B cell (primary cell): ENCODE results near the gene DNAJC8. TPM values are rescaled to one million over a fixed set of nuclear protein-coding genes. Genes with fewer than 3 reads are reported as not detected.

Experiments
- ATAC-seq: fragments of 200-7000 bp; cut with Tn5 transposase; one replicate; pipeline ENCODE4 v1.10.0; 2021; ENCODE audit warnings: low read depth, mild to moderate bottlenecking, moderate number of reproducible peaks, moderate library complexity
- CTCF ChIA-PET: fragments of 350-600 bp; sonication (Branson Sonifier 250); formaldehyde crosslinking; loops from one replicate; lab custom pipeline; 2021; ENCODE audit warnings: antibody characterized with exemption, inconsistent platforms; lab: Charles Lee
- POLR2A ChIA-PET: fragments of 350-600 bp; sonication (Branson Sonifier 250); formaldehyde crosslinking; loops from one replicate; lab custom pipeline; 2021; ENCODE audit warnings: antibody characterized with exemption; lab: Charles Lee
- DNase-seq: peaks from one replicate; pipeline ENCODE4 v3.0.0; 2013
- H2AFZ ChIP-seq: 2 replicates; pipeline ENCODE4 v1.6.1; 2012; ENCODE audit warnings: mild to moderate bottlenecking, low read depth, low read length; ENCODE audit not compliant: insufficient read depth, poor library complexity, severe bottlenecking
- H3K27ac ChIP-seq, 2 donors: 1 replicate in 1 of 2; 2 replicates in 1 of 2; pipeline ENCODE4 v1.5.1; 2012 to 2013; ENCODE audit warnings: low read length in 2 of 2, mild to moderate bottlenecking in 2 of 2, moderate library complexity in 1 of 2
- H3K27me3 ChIP-seq, 4 experiments: fragments of 200-600 bp in 1 of 4; sonication (generic) in 1 of 4; replicated peaks in 1 of 4; 1 replicate in 2 of 4; 2 replicates in 2 of 4; pipeline versions ENCODE4 v1.6.1 to v1.7.0; 2013 to 2016; ENCODE audit warnings: low read length in 3 of 4, mild to moderate bottlenecking in 2 of 4, mixed read lengths in 1 of 4, moderate library complexity in 1 of 4; ENCODE audit not compliant: insufficient read depth in 4 of 4, control insufficient read depth in 3 of 4; ENCODE audit errors: control extremely low read depth in 1 of 4
- H3K36me3 ChIP-seq, 2 experiments: replicated peaks in 1 of 2; 1 replicate in 1 of 2; 2 replicates in 1 of 2; pipeline versions ENCODE4 v1.6.1 to v1.7.1; 2013; ENCODE audit warnings: low read length in 1 of 2; ENCODE audit not compliant: insufficient read depth in 2 of 2, control insufficient read depth in 1 of 2; ENCODE audit errors: control extremely low read depth in 1 of 2, extremely low read depth in 1 of 2
- H3K4me1 ChIP-seq, 2 donors: fragments of 200-600 bp in 1 of 2; sonication (generic) in 1 of 2; 1 replicate in 1 of 2; 2 replicates in 1 of 2; pipeline versions ENCODE4 v1.5.1 to v1.6.1; 2013 to 2017; ENCODE audit warnings: low read length in 2 of 2; ENCODE audit not compliant: control insufficient read depth in 2 of 2, insufficient read depth in 2 of 2
- H3K4me2 ChIP-seq: replicated peaks from 2 replicates; pipeline ENCODE3; 2012; ENCODE audit warnings: mild to moderate bottlenecking, low read depth, low read length; ENCODE audit not compliant: poor library complexity, severe bottlenecking
- H3K4me3 ChIP-seq, 5 experiments: fragments of 200-600 bp in 1 of 5; sonication (generic) in 1 of 5; 1 replicate in 3 of 5; 2 replicates in 2 of 5; pipeline versions ENCODE4 v1.5.1 to v1.7.0; 2011 to 2016; ENCODE audit warnings: low read length in 4 of 5, mild to moderate bottlenecking in 4 of 5, low read depth in 2 of 5, control low read depth in 1 of 5, moderate library complexity in 1 of 5; ENCODE audit not compliant: insufficient read depth in 1 of 5; ENCODE audit errors: control extremely low read depth in 1 of 5, extremely low read depth in 1 of 5
- H3K79me2 ChIP-seq: fragments of 200-600 bp; sonication (generic); one replicate; pipeline ENCODE4 v1.6.0; 2016; ENCODE audit warnings: low read length; ENCODE audit not compliant: control insufficient read depth, insufficient read depth
- H3K9ac ChIP-seq: fragments of 200-600 bp; sonication (generic); 2 replicates; pipeline ENCODE4 v1.6.1; 2017; ENCODE audit warnings: mild to moderate bottlenecking, low read length, moderate library complexity
- H3K9me3 ChIP-seq, 3 donors: one replicate each; pipeline versions ENCODE4 v1.6.1 to v1.7.1; 2013; ENCODE audit warnings: low read length in 2 of 3; ENCODE audit not compliant: control insufficient read depth in 2 of 3, insufficient read depth in 1 of 3; ENCODE audit errors: control extremely low read depth in 1 of 3
- H4K20me1 ChIP-seq: 2 replicates; pipeline ENCODE4 v1.6.0; 2012; ENCODE audit warnings: mild to moderate bottlenecking, low read length; ENCODE audit not compliant: insufficient read depth, control insufficient read depth, poor library complexity, severe bottlenecking
- H3K27ac Mint-ChIP-seq: one replicate; pipeline ENCODE4 v1.8.0; 2021; ENCODE audit warnings: mixed read lengths
- H3K27me3 Mint-ChIP-seq: one replicate; pipeline ENCODE4 v1.8.0; 2021; ENCODE audit warnings: mixed read lengths
- H3K4me1 Mint-ChIP-seq: one replicate; pipeline ENCODE4 v1.8.0; 2021; ENCODE audit warnings: mixed read lengths
- H3K4me3 Mint-ChIP-seq: one replicate; pipeline ENCODE4 v1.8.0; 2021; ENCODE audit warnings: mixed read lengths
- H3K9me3 Mint-ChIP-seq: one replicate; pipeline ENCODE4 v1.8.0; 2022; ENCODE audit warnings: mixed read lengths; ENCODE audit not compliant: insufficient read depth
- EZH2 ChIP-seq: IDR thresholded peaks from 2 replicates; pipeline ENCODE4 v1.6.1; 2012; ENCODE audit warnings: borderline replicate concordance, low read depth, mild to moderate bottlenecking, moderate library complexity, low read length; ENCODE audit not compliant: insufficient read depth, poor library complexity, severe bottlenecking
- WGBS: methylation state at CpG from one replicate; pipeline ENCODE4 v1.1.5; 2013; ENCODE audit warnings: missing lambda C conversion rate; ENCODE audit not compliant: insufficient coverage; 5-methylcytosine and 5-hydroxymethylcytosine counted together
- intact Hi-C: fragments of 100-400 bp; cut with micrococcal nuclease; formaldehyde crosslinking; loops from one replicate; pipeline ENCODE4 v1.10.0; 2022
- polyA plus RNA-seq: library from polyadenylated mRNA; depleted of rRNA; stranded (reverse); fragments of >200 nt; gene quantifications from 2 replicates; pipeline ENCODE4 v1.2.3, GENCODE V29; 2012
- total RNA-seq, 2 donors: library from RNA; stranded (reverse); fragments of 120-200 nt in 1 of 2; gene quantifications; 1 replicate in 1 of 2; 2 replicates in 1 of 2; pipeline versions ENCODE4 v1.2.3 to v1.2.4, GENCODE V29; 2013 to 2022
- TF ChIP-seq, protein P1 (sequence below): fragments of 200-600 bp; IDR thresholded peaks from one replicate; pipeline ENCODE4 v1.8.0; 2022; ENCODE audit warnings: antibody characterized with exemption, mild to moderate bottlenecking

The DNAJC8 gene
- total and polyA plus RNA-seq, 2 donors (not counting 1 experiment from before 2014, with no cell fraction given): 26.3 to 74.6 TPM

DNA sequence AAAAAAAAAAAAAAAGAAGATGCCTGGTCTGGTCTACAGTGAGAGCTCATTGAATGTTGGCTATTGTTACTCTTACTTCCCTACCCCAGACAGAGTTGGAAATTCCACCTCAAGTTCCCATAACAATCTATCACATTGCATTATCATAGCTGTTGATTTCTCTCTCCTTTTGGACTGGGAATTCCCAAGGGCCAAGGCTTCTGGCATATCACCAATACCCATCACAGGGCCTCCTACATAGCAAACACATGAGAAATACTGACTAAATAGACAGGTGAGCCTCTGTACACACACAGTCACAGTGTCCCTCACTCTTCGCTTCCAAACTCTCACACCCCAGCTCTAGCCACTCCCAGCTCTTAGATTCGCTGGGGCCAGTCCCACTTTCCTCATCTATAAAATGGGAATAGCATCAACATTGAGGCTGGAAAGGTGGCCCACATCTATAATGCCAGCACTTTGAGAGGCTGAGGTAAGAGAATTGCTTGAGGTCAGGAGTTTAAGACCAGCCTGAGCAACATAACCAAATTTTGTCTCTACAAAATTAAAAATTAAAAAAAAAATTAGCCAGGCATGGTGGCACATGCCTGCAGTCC is 62.7 kb downstream of the DNAJC8 start:
- H3K79me2 ChIP-seq: peaks cover 27% of the 10 kb centered on the region
- peaks cover 59 to 68% of the 10 kb centered on the region in 2 donors for H3K4me1 ChIP-seq
- H3K36me3 ChIP-seq: no peaks in the 10 kb centered on the region
- no peak for TF ChIP-seq EZH2
- TF ChIP-seq, protein P1, sequence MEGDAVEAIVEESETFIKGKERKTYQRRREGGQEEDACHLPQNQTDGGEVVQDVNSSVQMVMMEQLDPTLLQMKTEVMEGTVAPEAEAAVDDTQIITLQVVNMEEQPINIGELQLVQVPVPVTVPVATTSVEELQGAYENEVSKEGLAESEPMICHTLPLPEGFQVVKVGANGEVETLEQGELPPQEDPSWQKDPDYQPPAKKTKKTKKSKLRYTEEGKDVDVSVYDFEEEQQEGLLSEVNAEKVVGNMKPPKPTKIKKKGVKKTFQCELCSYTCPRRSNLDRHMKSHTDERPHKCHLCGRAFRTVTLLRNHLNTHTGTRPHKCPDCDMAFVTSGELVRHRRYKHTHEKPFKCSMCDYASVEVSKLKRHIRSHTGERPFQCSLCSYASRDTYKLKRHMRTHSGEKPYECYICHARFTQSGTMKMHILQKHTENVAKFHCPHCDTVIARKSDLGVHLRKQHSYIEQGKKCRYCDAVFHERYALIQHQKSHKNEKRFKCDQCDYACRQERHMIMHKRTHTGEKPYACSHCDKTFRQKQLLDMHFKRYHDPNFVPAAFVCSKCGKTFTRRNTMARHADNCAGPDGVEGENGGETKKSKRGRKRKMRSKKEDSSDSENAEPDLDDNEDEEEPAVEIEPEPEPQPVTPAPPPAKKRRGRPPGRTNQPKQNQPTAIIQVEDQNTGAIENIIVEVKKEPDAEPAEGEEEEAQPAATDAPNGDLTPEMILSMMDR: no peak
- Mint-ChIP-seq H3K27ac (peak overlapping the region; percentile 77), H3K4me1 (peaks cover 57% of the 10 kb centered on the region), H3K9me3 (no peaks in the 10 kb centered on the region), H3K4me3 (peak overlapping the region; percentile 45), H3K27me3 (no peaks in the 10 kb centered on the region)
- ChIA-PET CTCF (interaction anchor here (0.7 to 2.5 kb wide), 3 partner anchors 13 to 79 kb away, joined by 5 to 16 read pairs (median 5); no protein-coding TSS in a partner anchor), POLR2A (interaction anchor here (0.5 to 1.5 kb wide), 7 partner anchors 13 to 119 kb away, joined by 3 to 6 read pairs (median 4); no protein-coding TSS in a partner anchor)
- no peak overlapping the region for H3K27ac ChIP-seq
- peaks cover 0 to 3% (median 0%) of the 10 kb centered on the region in 3 donors for H3K9me3 ChIP-seq
- H3K4me3 ChIP-seq: no peak overlapping the region
- H3K9ac ChIP-seq: no peak overlapping the region
- H3K4me2 ChIP-seq: peak overlapping the region; percentile 6
- ATAC-seq: no peak
- DNase-seq: no peak
- intact Hi-C loops: loop anchor here (10.0 kb wide), 1 partner anchor 1885 kb away; the partner anchor contains the start of gene SH3BGRL3
- no CpG with 5 or more reads among the region's 2 CpGs for WGBS
- no peaks in the 10 kb centered on the region for H4K20me1 ChIP-seq
- no peaks in the 10 kb centered on the region for H3K27me3 ChIP-seq
- H2AFZ ChIP-seq: no peak overlapping the region

DNA sequence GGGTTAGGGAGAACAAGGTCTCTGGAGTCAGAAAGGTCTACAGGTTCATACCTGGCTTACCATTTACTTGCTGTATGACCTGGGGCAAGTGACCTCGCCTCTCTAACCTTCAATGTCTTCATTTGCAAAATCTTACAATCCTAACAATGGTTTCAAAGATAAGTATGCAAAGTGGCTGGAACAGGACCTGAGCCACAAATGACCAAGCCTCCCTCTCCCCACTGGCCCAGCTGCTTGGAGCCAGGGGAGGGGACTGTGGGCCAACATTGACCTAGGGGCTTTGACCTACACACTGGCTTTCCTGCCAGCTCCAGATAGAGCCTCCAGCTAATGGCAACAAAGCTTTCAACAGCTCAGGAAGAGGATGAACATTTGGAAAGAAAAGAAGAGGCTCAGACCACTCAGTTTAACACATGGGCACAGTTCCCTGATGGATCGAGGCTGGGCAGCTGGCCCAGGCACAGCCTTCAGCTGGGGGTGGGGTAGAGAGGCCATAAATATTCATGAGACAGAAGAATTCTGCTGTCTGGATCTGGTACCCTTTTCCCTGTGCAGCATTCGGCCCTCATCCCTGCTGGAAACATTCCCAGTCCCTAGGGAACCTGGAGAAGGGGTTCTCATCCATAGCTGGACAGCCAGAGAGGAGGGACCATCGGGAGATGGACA is 69.2 kb downstream of the DNAJC8 start:
- no peaks in the 10 kb centered on the region for H3K36me3 ChIP-seq
- no peak overlapping the region for H3K4me3 Mint-ChIP-seq
- no peaks in the 10 kb centered on the region for H3K27me3 Mint-ChIP-seq
- H3K27ac ChIP-seq: no peak overlapping the region
- H3K79me2 ChIP-seq: peaks cover 47% of the 10 kb centered on the region
- DNase-seq (no peak), ATAC-seq (no peak)
- no peak overlapping the region for H2AFZ ChIP-seq
- whole genome bisulfite sequencing: 76% methylated on average over 2 of the region's 4 CpGs
- H3K9me3 Mint-ChIP-seq: no peaks in the 10 kb centered on the region
- no peak overlapping the region for H3K4me3 ChIP-seq
- ChIA-PET CTCF (interaction anchor here (0.6 to 1.5 kb wide), 6 partner anchors 9 to 366 kb away, joined by 3 to 5 read pairs (median 3); partner anchors contain the start of gene PTAFR), POLR2A (no interaction called here)
- TF ChIP-seq, protein P1: no peak
- TF ChIP-seq EZH2: no peak
- no peaks in the 10 kb centered on the region for H3K9me3 ChIP-seq
- no peak overlapping the region for H3K9ac ChIP-seq
- H4K20me1 ChIP-seq: no peaks in the 10 kb centered on the region
- no peak overlapping the region for H3K27ac Mint-ChIP-seq
- H3K27me3 ChIP-seq: no peaks in the 10 kb centered on the region
- no peak overlapping the region for H3K4me2 ChIP-seq
- peaks cover 12% of the 10 kb centered on the region for H3K4me1 Mint-ChIP-seq
- intact Hi-C loops: no loop called here
- peaks cover under 1 to 3% of the 10 kb centered on the region in 2 donors for H3K4me1 ChIP-seq
